Measurements from ENCODE around the gene PSIP1.
"Not testable (repeated sequence)": the region's sequence is repeated elsewhere in the genome, so short reads cannot be mapped to it uniquely, and the experiment has no call there.

PSIP1 gene

DNA sequence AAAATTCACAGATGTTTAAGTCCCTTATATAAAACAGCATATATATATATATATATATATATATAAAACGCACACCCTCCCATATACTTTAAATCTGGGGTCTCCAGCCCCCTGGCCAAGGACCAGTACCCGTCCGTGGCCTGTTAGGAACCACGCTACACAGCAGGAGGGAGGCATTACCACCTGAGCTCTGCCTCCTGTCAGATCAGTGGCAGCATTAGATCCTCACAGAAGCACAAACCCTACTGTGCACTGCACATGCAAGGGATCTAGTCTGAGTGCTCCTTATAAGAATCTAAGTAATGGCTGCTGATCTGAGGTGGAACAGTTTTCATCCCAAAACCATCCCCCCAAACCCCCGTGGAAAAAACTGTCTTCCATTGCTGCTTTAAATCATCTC, 9.0 kb downstream of the PSIP1 start:
- no peak for DNase-seq

DNA sequence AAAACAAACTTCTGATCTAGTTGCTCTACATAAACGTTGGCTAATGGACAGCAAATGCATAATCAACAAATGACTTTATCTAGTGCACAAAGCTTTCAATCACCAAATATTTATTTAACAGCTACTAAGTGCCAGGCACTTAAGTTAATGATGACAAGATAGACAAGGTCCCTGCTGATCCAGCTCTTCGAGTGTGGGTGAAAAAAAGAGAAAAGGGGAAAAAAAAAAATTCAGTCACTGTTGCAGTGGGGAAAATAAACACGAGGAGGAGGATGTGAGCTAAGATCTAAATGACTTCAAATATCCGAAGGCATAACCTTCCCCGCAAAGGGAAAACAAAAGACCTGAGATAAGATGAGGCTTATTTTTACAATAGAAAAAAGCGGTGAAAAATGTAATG, 9.6 kb downstream of the PSIP1 start:
- DNase-seq: no peak

DNA sequence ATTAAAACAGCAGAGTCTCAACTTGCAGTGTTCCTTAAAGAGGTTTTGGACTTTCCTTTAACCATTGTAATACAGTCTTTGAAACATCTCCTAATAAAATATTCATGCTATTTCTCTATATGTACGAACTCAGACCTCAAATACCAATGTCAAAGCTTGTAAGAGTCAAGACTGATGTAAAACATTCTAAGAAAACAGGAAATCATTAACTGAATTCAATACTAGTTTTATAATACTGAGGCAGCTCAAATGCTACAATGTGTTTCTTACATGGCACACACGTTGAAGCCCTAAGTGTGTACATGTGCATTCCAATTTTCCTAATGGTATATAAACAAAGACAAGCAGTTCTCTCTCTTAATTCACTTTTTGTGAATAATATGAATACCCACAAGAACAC, 11.6 kb downstream of the PSIP1 start:
- no peak for DNase-seq

DNA sequence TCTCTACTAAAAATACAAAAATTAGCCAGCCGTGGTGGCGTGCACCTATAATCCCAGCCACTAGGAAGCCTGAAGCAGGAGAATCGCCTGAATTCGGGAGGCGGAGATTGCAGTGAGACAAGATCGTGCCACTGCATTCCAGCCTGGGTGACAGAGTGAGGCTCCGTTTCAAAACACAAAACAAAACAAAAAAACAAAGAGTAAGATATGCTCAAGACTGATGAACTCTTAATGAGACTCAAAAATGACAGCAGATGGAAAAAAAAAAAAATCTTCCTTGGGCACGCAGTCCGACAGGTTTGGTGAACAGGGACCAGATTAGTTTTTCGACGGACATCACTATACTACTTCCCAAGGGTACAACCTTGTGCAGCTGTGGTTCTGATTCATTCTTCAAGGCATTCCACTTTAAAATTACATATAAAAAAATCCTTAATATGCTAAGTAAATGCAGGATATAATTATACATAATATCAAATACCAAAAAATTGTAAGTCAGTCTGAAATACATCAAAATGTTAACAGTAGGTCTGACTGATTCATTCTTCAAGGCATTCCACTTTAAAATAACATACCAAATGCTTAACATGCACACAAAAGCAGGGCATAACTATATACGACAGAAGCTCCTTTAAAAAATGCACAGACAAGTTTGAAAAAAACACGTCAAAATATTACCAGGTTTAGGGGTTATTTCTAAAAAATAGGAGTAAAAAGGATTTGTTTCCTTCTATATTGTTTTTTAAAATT, 12.3 kb downstream of the PSIP1 start:
- no peak for DNase-seq

DNA sequence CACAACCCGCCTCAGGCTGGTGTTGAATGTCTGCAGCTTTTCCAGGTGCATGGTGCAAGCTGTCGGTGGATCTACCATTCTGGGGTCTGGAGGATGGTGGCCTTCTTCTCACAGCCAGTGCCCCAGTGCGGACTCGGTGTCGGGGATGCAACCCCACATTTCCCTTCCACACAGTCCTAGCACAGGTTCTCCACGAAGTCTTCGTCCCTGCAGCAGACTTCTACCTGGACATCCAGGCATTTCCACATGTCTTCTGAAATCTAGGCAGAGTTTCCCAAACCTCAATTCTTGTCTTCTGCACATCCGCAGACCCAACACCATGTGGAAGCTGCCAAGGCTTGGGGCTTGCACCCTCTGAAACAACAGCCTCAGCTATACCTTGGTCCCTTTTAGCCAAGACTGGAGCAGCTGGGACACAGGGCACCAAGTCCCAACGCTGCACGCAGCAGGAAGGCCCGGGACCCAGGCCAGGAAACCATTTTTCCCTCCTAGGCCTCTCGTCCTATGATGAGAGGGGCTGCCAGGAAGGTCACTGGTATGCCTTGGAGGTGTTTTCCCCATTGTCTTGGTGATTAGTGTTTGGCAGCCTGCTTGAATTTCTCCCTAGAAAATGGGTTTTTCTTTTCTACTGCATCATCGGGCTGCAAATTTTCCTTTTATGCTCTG, 18.2 kb downstream of the PSIP1 start:
- no peak for DNase-seq

DNA sequence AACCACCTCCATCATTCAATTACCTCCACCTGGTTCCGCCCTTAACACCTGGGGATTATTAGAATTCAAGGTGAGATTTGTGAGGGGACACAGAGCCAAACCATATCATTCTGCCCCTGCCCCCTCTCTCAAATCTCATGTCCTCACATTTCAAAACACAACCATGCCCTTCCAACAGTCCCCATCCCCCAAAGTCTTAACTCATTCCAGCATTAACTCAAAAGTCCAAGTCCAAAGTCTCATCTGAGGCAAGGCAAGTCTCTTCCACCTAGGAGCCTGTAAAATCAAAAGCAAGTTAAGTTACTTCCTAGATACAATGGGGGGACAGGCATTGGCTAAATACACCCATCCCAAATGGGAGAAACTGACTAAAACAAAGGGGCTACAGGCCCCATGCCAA, 18.8 kb downstream of the PSIP1 start:
- DNase-seq: no peak

DNA sequence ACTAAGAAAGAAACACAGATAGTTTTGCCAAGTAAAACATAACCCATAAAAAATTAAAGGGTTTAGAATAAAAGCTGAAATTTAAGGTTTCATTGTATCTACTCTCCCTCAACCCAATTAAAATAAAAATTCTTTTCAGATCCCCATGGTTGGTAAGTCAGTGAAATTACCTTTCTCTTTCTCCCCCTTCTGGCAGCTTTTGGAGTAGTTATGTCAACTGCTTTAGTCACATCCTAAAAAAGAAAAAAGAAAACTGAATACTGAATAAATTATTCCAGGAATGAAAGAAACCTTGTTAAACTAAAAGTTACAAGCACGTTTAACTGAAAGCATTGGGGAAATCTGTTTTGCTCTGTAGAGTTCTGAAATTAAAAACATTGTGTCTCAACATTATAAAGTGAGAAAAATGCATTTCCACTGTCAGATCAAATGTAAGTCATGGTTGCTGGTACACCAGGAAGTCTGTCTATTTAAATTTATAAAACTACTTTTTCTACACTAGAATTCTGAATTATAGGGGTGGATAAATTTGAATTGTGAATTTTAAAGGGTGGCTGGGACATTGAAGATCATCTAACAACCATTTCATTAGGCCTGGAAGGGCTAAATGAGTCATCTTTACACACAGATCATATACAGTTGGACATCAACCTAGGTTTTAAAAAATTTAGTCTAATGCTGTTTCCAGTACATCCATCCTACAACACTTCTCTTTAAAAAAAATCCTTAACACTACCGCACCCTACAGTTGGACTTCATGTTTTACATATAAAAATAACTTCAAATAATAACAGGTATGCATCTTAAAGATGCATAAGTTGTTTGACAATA, 24.7 kb downstream of the PSIP1 start:
- DNase-seq: no peak

DNA sequence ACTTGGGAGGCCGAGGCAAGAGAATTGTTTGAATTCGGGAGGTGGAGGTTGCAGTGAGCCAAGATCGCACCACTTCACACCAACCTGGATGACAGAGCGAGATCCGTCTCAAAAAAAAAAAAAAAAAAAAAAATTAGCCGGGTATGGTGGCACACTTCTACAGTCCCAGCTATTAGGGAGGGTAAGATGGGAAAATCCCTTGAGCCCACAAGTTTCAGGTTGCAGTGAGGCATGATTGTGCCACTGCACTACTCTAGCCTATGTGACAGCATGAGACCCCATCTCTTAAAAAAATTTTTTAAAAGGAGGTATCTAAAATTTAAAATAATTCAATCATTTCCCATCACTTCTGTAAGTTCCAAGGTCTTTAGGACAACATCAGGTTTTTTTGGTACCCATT, 26.0 kb downstream of the PSIP1 start:
- DNase-seq: no peak

DNA sequence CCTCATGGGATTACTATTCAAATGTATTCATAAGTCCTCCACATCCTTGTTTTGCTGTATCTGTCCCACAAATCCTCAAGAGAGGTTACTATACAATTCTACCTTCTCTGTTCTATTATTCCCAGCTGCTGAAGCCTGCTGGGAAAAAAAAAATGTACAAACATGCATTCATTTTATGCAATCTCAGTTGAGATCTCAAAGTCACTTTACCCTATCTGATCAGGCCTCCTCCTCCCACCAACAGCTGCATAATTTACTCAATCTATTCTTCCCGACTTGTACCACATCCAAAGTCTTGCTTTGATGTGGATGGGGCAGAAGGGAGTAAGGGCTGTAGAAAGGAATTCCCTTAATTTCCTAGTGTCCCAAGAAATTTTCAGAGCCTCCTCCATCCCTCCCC, 28.6 kb downstream of the PSIP1 start:
- no peak for DNase-seq

DNA sequence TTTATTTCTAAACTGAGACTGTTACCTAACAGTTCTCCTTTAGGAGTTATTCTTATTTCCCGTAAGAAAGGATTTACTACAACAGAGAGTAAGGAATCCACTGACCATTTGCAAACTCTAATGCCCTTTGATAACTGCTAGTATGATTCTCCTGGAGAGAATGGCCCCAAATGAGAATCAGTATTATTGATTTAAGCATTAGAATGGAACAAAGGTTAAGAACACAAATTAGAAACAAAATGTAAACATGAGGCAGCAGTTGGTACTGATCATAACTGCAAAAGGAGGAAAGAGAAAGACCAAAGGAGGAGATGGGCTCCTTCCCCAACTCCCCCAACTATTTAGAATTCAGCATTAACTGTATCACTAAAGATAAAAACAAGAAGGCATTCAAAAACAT, 30.7 kb downstream of the PSIP1 start:
- no peak for DNase-seq

DNA sequence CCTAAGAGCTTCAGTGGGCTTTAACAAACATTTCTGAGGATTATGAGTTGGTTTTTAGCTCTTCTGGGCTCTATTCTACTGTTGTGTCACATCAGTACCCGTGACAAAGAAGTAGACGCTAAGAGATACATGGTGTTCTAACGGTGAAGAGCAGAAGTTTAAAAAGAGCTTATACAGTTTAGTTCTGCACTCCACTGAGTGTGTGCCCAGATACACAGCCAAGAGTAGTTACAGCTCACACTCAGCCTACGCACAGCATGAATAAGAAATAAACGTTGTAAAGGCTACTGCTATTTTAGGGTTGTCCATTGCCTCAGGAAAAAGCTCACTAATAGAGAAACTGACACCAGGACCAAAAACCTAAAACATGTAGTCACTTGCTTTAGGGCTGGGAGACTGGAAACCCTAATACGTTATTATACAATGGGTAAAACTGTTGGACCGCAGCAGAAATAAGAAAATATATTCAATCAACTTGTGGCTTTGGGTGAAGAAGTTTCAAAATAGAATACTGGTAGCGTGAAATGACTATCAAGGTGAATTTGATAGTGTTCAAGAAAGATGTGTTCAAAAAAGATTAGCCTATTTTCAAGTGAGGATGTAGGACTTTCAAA, 34.7 kb downstream of the PSIP1 start:
- no peak for DNase-seq

DNA sequence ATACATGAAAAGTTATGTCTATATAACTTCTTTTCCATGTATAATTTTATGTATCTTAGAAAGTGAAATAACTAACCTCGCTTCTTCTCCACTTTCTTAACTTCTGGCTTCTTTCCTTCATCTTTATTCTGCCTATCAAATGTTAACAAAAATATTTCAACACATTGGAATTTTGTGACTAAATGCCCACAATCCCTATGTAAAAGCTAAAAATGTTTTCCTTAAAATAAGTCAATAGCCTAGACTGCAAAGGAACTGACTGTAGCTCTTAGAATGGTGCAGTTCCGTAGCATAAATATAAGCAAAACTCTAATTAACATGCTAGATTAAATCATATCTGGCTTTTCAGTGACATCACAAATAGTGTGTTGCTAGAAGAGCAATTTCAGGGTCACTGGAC, 40.9 kb downstream of the PSIP1 start:
- no peak for DNase-seq

DNA sequence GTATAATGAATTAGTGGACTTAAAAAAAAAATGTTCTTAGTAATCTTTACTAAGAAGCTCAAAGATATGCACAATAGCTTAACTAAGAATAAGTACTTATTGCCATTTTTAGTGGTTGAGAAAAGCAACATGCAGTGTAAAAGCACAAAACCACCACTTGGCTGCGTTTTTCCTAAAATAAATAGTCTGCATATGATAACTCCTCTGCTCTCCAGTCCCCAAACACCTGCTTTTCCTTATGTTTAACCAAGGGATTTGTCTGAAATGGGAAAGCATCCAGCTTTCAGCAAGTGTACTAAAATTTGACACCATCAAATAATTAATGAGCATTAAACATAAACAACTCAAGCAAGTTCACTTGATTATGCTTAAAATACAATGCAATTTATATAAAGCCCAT, 41.4 kb downstream of the PSIP1 start:
- no peak for DNase-seq

DNA sequence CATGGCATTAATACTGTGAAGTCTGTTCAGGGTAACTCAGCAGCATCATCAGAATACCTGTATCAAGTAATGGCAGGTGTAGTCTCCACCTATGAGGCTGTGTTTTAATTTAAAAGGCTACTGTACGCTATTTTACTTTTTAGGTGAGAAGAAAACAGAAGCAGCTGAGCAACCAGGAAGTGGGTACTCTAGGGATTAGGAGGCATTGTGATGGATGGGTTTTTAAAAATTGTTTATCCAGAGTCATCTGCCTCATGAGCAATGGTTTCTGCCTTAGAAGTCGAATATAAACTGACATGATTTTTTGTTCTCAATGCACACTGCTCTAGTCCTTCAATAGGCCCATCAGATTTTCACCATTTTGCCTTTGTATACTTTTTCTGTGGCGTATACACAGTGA, 42.6 kb downstream of the PSIP1 start:
- no peak for DNase-seq

DNA sequence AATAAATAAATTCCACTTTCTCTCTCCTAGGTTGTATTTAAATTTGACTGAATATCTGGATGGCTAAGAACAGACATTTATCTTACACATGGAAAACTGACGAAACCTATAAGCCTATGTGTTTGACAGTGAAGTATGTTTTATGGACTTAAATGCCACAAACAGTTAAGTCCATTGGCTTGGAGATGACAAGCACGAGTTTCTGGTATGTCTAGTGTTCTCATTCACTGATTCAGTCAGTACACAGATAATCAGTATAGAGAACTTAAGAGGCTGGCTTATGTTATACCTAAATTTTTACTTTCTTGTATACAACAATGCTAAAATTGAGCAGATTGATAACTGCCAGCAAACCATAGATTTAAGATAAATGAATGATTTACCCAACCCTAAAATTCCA, 49.2 kb downstream of the PSIP1 start:
- no peak for DNase-seq

DNA sequence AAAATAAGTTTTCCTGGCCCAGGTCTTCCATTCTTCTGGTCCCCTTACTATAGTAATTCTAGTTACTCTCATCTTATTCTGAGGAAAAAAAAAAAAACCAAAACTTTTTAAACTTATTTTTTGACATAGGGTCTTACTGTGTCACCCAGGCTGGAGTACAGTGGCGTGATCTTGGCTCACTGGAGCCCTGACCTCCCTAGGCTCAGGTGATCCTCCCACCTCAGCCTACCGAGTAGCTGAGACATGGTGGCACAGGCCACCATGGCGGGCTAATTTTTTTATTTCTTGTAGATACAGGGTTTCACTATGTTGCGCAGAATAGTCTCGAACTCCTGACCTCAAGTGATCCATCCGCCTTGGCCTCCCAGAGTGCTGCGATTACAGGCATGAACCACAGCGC, 49.7 kb downstream of the PSIP1 start:
- no peak for DNase-seq

DNA sequence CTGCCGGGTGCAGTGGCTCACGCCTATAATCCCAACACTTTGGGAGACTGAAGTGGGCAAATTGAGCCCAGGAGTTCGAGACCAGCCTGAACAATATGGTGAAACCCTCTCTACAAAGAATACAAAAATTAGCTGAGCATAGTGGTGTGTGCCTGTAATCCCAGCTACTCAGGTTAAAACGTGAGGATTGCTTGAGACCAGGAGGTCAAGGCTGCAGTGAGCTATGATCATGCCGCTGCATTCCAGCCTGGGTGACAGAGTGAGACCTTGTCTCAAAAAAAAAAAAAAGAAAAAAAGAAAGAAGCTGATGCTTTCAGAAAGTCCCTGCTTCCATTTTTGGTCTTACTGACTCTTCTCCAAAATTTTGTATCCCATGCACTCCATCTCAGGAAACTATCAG, 56.8 kb downstream of the PSIP1 start:
- DNase-seq: no peak

DNA sequence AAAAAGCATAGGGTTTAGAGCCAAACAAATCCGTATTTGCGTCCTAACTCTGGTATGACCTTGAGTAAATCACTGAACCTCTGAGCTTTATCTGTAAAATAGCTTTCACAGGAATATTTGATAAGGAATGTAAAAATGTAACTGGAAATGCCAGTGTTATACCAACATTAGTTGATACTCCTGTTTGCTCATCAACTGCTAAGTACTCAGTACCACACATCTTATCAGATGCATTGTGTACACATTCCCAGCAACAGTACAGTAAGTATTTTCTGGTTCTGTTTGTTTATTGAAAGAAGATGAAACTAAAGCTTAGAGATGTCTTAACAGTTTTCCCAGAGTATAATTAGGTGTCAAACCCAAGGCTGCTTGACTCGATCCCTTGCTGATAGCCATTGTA, 66.6 kb downstream of the PSIP1 start:
- no peak for DNase-seq

DNA sequence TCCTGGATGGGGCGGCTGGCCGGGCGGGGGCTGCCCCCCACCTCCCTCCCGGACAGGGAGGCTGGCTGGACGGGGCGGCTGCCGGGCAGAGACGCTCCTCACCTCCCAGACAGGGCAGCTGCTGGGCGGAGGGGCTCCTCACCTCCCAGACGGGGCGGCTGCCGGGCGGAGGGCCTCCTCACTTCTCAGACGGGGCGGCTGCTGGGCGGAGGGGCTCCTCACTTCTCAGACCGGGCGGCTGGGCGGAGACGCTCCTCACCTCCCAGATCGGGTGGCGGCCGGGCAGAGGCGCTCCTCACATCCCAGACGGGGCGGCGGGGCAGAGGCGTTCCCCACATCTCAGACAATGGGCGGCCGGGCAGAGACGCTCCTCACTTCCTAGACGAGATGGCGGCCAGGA, 68.5 kb downstream of the PSIP1 start:
- DNase-seq: not testable (repeated sequence)

DNA sequence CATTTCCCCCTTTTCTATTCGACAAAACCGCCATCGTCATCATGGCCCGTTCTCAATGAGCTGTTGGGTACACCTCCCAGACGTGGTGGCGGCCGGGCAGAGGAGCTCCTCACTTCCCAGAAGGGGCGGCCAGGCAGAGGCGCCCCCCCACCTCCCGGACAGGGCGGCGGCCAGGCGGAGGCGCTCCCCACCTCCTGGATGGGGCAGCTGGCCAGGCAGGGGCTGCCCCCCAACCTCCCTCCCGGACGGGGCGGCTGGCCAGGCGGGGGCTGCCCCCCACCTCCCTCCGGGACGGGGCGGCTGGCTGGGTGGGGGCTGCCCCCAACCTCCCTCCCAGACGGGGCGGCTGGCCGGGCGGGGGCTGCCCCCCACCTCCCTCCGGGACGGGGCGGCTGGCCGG, 68.9 kb downstream of the PSIP1 start:
- DNase-seq: not testable (repeated sequence)

DNA sequence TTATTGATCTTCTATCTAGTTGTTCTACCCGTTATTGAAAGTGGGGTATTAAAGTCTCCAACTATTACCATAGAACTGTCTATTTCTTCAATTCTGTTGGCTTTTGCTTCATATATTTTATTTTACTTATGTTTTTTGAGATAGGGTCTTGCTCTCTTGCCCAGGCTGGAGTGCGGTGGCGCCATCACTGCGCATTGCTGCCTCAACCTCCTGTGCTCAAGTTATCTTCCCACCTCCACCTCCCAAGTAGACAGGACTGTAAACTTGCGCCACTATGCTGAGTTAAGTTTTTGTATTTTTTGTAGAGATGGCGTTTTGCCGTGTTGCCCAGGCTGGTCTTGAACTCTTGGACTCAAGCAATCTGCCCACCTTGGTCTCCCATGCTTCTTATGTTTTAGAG, 71.9 kb downstream of the PSIP1 start:
- no peak for DNase-seq

DNA sequence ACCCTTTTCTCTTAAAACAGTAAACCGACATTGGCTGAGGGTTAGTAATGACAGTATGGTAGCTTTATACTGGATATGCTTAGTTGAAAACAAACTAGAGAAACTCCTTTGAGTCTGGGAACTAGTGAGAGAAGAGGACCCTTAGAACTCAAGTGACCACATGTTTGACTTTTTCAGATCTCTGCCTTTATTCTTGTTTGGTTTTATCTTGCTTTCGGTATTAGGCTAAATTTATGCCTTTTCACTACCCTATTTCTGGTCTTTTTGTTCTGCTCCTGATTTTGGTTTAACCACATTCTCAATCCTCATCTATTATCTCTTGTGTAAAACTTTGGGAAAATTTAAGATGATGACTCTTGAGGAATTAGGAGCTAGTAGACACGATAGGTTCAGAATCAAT, 77.1 kb downstream of the PSIP1 start:
- no peak for DNase-seq

DNA sequence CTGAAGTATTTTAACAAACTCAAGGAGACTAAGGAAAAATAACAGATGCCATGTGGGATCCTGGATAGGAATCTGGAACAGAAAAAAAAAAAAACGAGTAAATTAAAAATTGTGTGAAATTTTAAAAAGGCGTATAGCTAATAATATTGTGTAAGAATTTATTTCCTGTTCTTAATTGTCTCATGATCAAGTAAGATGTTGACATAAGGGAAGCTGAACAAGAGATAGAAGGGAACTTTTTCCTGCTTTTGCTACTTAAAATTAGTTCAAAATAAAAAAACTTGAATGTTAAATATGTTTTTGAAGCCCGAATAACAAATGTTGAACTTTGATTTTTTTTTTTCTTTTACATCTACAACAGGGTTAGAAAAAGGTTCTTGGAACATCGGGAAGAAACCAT, 77.6 kb downstream of the PSIP1 start:
- DNase-seq: no peak
